GM19240 (cell line): Measurements from ENCODE around the gene ICAM5.
A peak's percentile ranks its signal among the peaks of the same experiment; 100 is the strongest.
"Not testable (repeated sequence)": the region's sequence is repeated elsewhere in the genome, so short reads cannot be mapped to it uniquely, and the experiment has no call there.

Experiments
- DNase-seq: peaks from one replicate; pipeline ENCODE4 v3.0.0; 2011; ENCODE audit warnings: low spot score; ENCODE audit not compliant: insufficient read length

ICAM5 gene

DNA sequence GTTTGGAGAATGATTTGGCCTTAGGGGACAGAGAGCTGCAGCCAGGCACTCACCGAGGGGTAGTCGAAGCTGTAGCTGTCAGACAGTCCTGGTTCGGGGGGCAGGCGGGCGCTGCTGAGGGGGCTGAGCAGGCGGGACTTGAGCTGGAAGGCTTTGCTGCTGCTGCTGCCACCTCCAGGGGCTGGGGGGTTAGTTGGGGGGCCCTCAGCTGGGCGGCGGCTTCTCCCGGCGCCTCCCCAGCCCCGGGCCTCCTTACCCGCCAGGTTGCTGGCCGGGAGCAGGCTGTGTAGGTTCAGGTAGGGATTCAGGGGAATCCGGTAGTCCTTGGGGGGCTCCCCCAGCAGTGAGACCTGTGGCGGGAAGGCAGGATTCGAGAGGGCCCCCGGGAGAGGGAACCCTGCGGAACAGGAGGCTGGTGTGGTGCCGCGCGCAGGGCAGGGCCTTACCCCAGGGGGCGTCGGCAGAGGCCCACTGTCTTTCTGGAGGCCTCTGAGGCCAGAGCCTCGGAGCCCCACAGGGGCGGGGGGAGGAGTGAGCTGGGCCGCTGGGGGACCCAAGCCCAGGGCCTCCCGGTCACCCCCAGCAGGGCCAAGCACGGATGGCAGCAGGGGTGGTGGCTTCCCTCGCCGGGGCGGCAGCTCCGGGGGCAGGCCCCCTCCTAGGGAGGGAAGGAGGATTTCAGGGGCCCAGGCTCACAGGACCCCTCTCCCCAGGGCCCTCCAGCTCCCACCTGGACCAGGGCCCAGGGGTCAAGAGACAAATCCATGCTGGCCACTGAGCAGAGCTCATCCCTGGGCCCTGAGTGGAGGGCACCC lies 31.1 kb downstream of the ICAM5 start:
- DNase-seq, result no peak

GRCh38 chr19:10321417-10321797 lies 31.7 kb downstream of the ICAM5 start:
- no peak for DNase-seq

DNA sequence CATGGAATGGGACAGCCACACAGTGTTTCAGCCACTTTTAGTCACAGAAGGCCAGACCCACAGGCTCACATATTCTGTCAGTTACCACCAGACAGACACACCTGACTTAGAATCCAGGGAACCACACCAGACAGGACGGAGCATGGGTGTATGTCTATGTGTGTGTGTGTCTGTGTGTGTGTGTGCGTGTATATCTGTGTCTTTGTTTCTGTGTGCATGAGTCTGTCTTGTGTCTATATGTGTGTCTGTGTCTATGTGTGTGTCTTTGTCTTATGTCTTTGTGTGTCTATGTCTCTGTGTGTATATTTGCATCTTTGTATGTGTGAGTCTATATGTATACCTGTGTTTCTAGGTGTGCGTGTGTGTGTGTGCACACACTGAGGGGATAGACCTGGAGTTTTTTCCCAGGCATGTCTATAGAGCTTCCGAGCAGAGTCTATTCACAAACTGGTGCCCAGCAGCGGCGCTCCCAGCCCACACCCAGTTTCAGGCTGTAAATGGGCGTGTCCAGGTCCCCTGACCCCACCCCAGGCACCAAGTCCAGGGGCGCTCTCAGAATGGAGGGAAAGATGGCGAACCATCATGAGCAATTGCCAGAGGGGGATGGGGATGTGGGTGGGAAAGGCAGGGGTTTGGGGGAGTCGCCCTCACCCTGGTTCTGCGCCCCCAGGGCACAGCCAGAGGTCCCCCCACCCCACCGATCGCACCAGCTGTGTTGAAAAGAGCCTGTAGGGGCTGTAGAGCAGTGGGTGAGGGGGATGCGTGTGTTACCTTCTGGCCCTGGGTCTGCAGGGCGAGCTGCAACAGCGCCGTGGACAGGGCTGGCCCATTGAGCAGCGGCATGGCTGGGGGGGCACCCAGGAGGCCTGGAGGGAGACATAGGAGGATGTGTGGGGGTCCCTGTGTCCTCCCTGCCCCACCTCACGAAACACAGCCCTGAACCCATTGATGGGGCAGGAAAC lies 32.4 kb downstream of the ICAM5 start:
- no peak for DNase-seq

DNA sequence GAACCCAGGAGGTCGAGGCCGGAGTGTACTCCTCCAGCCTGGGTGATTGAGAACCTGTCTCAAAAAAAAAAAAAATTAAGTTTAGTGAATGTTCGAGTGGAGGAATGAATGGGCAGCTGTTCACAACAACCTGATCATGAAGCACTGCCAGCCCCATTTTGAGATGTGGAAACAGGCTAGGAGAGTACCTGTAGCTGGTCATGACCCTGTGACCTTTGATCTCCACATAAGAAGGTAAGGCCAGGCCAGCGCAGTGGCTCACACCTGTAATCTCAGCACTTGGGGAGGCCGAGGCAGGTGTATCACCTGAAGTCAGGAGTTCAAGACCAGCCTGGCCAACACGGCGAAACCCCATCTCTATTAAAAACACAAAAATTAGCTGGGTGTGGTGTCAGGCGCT lies 36.0 kb downstream of the ICAM5 start:
- DNase-seq, result no peak

- DNase-seq, result no peak
Measured at GRCh38 chr19:10327793-10328192, 38.0 kb downstream of the ICAM5 start.

DNA sequence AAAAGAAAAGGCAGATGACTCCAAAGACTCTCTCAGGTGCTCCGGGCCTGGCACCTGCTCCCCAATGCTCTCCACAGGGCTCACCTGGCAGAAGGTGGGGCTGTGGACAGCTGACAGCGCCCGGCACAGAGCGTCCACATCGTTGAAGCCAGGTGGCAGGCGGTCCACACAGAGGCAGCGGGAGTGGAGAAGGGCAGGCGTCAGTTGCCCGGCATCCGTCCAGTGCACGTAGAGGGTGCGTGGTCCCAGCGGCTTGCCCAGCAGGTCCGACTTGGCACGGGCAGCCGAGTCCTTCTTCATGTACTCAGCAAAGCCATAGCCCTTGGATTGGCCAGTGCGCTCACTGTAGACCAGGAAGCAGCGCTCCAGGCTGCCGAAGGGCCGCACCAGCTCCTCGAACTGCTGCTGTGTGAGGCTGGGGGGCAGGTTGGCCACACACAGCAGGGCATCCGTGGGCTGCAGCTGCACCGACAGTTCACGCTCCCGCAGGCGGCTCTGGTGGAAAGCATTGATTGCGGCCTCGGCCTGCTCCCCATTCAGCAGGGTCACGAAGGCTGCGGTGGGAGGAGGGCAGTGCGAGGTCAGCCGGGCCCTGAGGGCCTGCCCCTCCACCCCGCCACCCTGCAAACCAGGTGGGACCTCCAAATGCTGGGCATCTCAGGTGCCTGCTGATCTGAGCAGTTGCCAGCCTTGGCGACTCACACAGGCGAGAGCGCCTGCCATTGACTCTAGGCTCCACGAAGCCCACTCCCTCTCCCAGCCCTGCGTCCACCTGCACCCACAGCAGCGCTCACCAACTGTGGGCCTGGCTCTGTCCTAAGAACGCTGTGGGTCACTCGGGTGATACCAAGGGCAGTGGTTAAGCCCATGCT lies 39.0 kb downstream of the ICAM5 start:
- DNase-seq, result no peak

- no peak for DNase-seq
Measured at GRCh38 chr19:10329555-10329954, 39.8 kb downstream of the ICAM5 start.

GRCh38 chr19:10332158-10332964 lies 42.6 kb downstream of the ICAM5 start:
- no peak for DNase-seq

DNA sequence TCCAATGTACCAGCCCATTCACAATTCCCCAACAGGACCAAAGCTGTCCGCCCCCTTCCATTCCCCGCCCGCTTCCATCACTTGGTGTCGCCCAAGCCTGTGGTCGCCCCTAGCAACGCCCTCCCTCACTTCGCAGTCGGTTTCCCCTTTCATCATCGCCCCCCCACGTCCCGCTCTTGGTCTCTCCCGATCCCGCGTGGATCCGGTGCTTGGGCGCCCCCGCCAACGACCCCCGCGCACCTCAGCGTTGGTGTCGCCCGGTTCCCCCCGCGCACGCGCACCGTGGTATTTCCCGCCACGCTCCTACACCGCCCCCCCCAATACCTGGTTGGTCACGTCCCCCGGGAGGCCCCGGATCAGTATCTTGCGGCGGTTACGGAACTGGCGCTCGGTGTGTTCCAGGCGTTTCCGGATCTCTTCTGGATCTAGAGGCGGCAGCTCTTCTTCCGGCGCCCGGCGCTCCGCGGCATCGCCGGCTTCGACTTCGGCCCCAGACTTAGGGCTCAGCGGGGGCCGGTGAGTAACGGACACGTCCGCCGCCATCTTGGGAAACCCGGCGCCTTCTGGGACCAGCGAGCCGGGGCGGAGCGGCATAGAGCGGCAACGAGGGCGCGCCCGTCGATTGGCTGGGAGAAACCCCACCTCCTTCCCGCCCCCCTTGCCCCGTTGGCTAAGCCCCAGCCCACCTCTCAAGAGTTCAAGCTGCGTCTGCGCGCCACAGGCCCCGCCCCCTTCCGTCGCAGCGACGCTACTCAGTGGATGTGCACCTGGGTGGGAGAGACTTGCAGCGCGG lies 43.4 kb downstream of the ICAM5 start, which contains the start of gene RAVER1:
Gene RAVER1, minus strand, starts transcription at position 565 of the 793 bp plus-strand sequence. Its CDS starts 22 bp downstream, at position 543.
- DNase-seq, result peak; percentile 98

DNA sequence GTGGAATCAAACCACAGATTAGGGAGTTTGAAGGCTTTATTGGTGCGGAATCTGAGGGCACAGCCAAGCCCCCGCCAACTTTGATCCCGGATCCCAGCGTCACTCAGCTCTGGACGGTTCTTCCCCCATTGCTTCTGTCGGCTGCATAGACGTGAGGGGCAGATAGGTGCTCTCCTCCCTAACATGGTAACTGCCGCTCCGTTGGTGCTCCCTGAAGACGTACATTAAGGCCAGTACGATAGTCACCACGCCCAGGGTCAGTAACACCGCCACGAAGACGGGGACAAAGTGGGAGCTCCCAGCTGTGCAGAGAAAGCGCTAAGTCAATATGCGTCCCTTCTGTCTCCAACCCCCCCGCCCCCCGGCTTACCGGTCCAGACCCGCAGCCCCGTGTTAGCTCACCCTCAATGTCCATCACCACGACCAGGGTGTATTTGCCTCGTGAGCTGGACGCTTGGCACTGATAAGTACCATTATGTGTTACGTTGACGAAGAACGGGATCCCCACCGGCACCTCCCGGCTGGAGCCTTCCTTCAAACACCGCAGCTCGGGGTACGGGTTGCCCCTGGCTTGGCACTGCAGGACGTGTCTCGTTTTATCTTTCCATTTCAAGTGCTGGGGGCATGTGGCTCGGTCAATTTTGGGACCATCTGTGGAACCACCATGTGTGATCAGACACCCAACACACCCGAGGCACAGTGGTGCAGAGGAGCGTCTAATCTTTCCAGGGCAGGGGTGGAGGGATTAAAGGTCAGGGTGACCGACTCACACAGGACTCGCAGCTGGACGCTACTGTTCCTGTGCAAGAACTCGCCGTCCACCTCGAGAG lies 44.2 kb downstream of the ICAM5 start:
- DNase-seq, result no peak

GRCh38 chr19:10334588-10335351 lies 45.0 kb downstream of the ICAM5 start:
- no peak for DNase-seq

DNA sequence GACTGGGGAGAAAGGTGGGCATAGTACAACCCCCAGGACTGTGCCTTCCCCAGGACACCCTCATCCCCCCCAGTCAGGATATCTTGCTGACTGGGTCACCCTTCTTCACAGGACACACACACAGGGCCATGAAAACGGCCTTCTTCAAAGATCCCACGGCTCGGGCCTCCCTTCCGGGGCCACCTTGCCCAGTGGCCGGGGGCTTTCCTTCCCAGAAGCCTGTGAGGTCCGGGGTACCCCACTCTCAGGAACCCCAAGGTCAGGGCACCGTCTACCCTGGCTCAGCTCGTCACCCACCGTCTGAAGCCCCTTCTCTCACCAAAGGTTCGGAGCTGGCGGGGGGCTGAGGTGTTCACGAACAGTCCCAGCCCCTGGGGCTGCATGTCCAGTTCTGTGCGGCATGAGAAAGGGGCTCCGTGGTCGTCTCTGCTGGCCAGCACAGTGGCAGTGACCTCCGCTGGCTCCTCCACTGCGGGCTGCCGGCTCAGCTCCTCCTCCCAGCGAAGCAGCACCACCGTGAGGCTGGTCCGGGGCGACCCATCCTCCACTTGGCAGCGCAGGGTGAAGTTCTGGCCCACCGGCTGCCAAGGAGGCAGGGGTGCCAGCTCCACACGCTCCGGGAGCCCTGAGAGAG lies 45.7 kb downstream of the ICAM5 start:
- no peak for DNase-seq

DNA sequence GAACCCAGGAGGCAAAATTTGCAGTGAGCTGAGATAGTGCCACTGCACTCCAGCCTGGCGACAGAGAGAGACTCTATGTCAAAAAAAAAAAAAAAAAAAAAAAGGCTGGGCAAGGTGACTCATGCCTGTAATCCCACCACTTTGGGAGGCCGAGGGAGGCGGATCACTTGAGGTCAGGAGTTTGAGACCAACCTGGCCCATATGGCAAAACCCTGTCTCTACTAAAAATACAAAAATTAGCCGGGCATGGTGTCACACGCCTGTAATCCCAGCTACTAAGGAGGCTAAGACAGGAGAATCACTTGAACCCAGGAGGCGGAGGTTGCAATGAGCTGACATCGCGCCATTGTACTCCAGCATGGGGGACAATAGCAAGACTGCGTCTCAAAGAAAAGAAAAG lies 47.0 kb downstream of the ICAM5 start:
- not testable (repeated sequence) for DNase-seq

GRCh38 chr19:10338940-10339339 lies 49.2 kb downstream of the ICAM5 start:
- no peak for DNase-seq

DNA sequence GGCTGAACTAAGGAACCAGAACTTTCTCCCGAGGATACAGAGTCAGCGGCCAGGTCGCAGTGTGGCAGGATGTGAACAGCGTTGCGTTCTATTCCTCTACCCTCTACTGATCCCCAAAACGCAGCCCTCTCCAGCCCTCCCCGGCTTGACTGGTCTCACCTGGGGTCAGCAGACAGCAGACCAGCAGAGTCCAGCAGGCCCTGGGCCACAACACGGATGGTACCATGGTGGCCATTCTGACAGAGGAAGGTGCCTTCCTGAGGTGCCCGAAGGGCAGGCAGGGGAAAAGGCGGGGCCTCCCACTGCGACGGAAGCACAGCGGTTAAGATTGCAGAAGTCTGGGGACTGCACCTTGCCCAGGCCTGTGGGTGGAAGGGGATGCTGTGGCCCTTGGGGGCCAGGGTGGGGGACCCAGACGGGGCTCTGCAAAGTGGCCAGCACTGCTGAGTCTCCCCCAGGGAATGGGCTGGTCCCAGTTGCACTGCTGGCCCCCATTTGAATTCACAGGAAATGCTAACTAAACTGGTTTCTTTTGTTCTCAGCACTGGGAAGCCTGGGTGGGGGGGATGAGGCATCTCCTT lies 49.7 kb downstream of the ICAM5 start, which contains the start of gene ICAM3:
Gene ICAM3, minus strand, starts transcription at position 245 of the 581 bp plus-strand sequence. Its CDS starts 10 bp downstream, at position 235.
- peak; percentile 43 for DNase-seq

DNA sequence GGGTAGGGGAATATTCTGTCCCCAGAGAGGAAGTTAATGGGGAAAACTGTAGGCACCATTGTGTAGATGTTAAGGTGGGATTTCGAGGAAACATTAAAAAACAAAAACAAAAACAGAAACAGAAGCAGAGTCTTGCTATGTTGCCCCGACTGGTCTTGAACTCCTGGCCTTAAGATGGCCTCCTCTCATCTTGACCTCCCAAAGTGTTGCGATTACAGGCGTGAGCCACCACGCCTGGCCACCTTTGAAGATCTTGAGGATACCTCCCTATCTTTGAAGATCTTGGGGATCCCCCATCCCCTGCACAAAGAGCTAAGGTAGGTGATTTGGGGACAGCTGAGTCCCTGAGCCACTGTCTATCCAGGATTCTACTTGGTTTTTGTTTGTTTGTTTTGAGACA lies 50.2 kb downstream of the ICAM5 start:
- DNase-seq, result no peak

DNA sequence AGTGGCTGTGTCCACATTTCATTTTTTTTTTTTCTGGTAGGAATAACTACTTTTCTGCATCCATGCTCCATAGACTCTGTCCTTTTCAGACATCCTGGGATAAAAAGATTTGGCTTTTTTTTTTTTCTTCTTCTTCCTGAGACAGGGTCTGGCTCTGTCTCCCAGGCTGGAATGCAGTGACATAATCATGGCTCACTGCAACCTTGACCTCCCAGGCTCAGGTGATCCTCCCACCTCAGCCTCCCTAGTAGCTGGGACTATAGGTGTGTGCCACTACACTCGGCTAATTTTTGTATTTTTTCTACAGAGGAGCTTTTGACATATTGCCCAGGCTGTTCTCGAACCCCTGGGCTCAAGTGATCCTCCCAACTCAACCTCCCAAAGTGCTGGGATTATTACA lies 53.7 kb downstream of the ICAM5 start:
- DNase-seq, result no peak
